HepG2 (cell line): ENCODE measurements around the gene BRD2. TPM values are rescaled to one million over a fixed set of nuclear protein-coding genes. Genes with fewer than 3 reads are reported as not detected.
A peak's percentile ranks its signal among the peaks of the same experiment; 100 is the strongest.

Experiments
- MED1 ChIP-seq: sonication (generic); formaldehyde crosslinking; IDR thresholded peaks from 2 replicates; pipeline ENCODE4 v1.4.0; 2020; ENCODE audit warnings: missing genetic modification reagents
- MEIS2 ChIP-seq: sonication (generic); formaldehyde crosslinking; IDR thresholded peaks from 2 replicates; pipeline ENCODE4 v1.9.0; 2021; ENCODE audit warnings: mild to moderate bottlenecking, missing genetic modification reagents
- NFE2L1 ChIP-seq: sonication (generic); formaldehyde crosslinking; IDR thresholded peaks from 2 replicates; pipeline ENCODE4 v1.4.0; 2020; ENCODE audit warnings: missing genetic modification reagents, mild to moderate bottlenecking, borderline replicate concordance
- RAD51 ChIP-seq: fragments of 450-650 bp; IDR thresholded peaks from 2 replicates; pipeline ENCODE4 v1.6.1; 2016; ENCODE audit warnings: borderline replicate concordance
- SMC3 ChIP-seq: IDR thresholded peaks from 2 replicates; pipeline ENCODE4 v1.6.1; 2011; ENCODE audit warnings: low read length, improper control_type of control experiment
- WIZ ChIP-seq: sonication (generic); formaldehyde crosslinking; IDR thresholded peaks from 2 replicates; pipeline ENCODE4 v1.5.1; 2020; ENCODE audit warnings: mild to moderate bottlenecking, missing genetic modification reagents
- ZC3H13 ChIP-seq: sonication (generic); formaldehyde crosslinking; IDR thresholded peaks from 2 replicates; pipeline ENCODE4 v1.8.1; 2023; ENCODE audit warnings: mild to moderate bottlenecking, missing genetic modification reagents, moderate library complexity
- ZNF557 ChIP-seq: sonication (generic); formaldehyde crosslinking; IDR thresholded peaks from 2 replicates; pipeline ENCODE4 v1.4.0; 2020; ENCODE audit warnings: missing genetic modification reagents
- ZSCAN20 ChIP-seq: sonication (generic); formaldehyde crosslinking; IDR thresholded peaks from 2 replicates; pipeline ENCODE4 v1.4.0; 2020; ENCODE audit warnings: missing genetic modification reagents, mild to moderate bottlenecking, borderline replicate concordance
- ZSCAN21 ChIP-seq: sonication (generic); formaldehyde crosslinking; IDR thresholded peaks from 2 replicates; pipeline ENCODE4 v1.8.0; 2022; ENCODE audit warnings: mild to moderate bottlenecking, missing genetic modification reagents, moderate library complexity, borderline replicate concordance
- polyA plus RNA-seq, 8 experiments: library from polyadenylated mRNA; depleted of rRNA in 3 of 8; stranded (reverse) in 7 of 8; unstranded in 1 of 8; fragments of >200 nt; fragmentation: Illumina TruSeq in 4 of 8; extraction: Trizol in 4 of 8; gene quantifications; 2 replicates each; pipeline versions ENCODE4 v1.2.1 to v1.2.3, GENCODE V29; 2011 to 2016; ENCODE audit warnings: low read depth in 4 of 8, missing spikeins in 1 of 8, mixed read lengths in 1 of 8; ENCODE audit not compliant: insufficient read depth in 1 of 8
- total RNA-seq, 5 experiments: library from RNA; depleted of rRNA; stranded (reverse); fragments of >200 nt; fragmentation: Illumina TruSeq; extraction: Trizol; gene quantifications; 2 replicates each; pipeline ENCODE4 v1.2.3, GENCODE V29; 2016; ENCODE audit warnings: low read depth in 1 of 5
- TF ChIP-seq, protein P1 (sequence below): sonication (generic); formaldehyde crosslinking; IDR thresholded peaks from 2 replicates; pipeline ENCODE4 v1.4.0; 2020; ENCODE audit warnings: mild to moderate bottlenecking, missing genetic modification reagents
- TF ChIP-seq, protein P2 (sequence below): sonication (generic); formaldehyde crosslinking; IDR thresholded peaks from 2 replicates; pipeline ENCODE4 v1.8.0; 2022; ENCODE audit warnings: mild to moderate bottlenecking, missing genetic modification reagents
- TF ChIP-seq, protein P3 (sequence below): sonication (generic); formaldehyde crosslinking; IDR thresholded peaks from 2 replicates; pipeline ENCODE4 v1.9.0; 2022; ENCODE audit warnings: missing genetic modification reagents, mild to moderate bottlenecking, borderline replicate concordance
- TF ChIP-seq, protein P4 (sequence below): sonication (generic); formaldehyde crosslinking; conservative IDR thresholded peaks from 2 replicates; pipeline ENCODE4 v1.8.1; 2023; ENCODE audit warnings: missing genetic modification reagents
- TF ChIP-seq, protein P5 (sequence below): sonication (generic); formaldehyde crosslinking; IDR thresholded peaks from 2 replicates; pipeline ENCODE4 v1.4.0; 2020; ENCODE audit warnings: mild to moderate bottlenecking, missing genetic modification reagents

BRD2 gene
- total and polyA plus RNA-seq, 2 of the 13 experiments (the other 11 are each of a cell fraction or from before 2014, with no cell fraction given), result 143 to 202 TPM

DNA sequence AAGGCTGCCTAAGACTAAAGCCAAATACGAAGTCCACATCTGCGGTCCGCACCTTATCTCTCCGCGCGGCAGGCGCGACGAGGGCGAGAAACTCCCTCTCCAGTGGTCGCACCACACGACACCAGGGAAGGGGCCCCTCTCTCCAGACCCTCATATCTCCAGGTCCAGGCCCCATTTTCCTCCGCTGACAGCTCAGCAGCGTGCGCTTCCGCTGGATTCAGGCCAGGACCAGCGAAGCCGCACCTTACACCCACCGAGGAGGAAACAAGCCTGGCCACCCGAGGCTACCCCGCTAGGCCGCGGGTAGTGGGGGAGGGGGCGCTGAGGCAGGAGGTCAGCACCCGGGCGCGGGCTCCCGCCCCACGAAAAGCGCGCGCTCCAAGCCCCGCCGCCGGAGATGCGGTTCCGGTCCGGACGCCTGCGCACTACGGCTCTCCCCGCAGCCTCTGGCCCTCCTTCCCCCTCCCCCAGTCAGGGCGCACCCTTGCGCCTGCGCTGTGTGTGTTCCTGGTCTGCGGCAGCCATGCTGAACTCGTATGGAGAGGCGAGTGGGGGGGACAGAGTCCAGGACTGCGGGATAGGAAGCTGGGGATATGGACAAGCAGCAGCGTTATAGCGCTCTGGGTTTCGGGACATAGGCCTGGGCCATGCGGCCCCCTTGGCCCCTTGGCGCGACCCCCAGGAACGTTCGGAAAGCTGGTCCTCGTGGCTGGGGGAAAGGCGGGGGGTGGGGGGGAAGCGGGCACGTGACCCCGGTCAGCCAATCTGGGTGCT lies at the start of gene BRD2 (continued):
- TF ChIP-seq, protein P1, sequence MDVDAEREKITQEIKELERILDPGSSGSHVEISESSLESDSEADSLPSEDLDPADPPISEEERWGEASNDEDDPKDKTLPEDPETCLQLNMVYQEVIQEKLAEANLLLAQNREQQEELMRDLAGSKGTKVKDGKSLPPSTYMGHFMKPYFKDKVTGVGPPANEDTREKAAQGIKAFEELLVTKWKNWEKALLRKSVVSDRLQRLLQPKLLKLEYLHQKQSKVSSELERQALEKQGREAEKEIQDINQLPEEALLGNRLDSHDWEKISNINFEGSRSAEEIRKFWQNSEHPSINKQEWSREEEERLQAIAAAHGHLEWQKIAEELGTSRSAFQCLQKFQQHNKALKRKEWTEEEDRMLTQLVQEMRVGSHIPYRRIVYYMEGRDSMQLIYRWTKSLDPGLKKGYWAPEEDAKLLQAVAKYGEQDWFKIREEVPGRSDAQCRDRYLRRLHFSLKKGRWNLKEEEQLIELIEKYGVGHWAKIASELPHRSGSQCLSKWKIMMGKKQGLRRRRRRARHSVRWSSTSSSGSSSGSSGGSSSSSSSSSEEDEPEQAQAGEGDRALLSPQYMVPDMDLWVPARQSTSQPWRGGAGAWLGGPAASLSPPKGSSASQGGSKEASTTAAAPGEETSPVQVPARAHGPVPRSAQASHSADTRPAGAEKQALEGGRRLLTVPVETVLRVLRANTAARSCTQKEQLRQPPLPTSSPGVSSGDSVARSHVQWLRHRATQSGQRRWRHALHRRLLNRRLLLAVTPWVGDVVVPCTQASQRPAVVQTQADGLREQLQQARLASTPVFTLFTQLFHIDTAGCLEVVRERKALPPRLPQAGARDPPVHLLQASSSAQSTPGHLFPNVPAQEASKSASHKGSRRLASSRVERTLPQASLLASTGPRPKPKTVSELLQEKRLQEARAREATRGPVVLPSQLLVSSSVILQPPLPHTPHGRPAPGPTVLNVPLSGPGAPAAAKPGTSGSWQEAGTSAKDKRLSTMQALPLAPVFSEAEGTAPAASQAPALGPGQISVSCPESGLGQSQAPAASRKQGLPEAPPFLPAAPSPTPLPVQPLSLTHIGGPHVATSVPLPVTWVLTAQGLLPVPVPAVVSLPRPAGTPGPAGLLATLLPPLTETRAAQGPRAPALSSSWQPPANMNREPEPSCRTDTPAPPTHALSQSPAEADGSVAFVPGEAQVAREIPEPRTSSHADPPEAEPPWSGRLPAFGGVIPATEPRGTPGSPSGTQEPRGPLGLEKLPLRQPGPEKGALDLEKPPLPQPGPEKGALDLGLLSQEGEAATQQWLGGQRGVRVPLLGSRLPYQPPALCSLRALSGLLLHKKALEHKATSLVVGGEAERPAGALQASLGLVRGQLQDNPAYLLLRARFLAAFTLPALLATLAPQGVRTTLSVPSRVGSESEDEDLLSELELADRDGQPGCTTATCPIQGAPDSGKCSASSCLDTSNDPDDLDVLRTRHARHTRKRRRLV, result peak; percentile 62
- TF ChIP-seq, protein P2, sequence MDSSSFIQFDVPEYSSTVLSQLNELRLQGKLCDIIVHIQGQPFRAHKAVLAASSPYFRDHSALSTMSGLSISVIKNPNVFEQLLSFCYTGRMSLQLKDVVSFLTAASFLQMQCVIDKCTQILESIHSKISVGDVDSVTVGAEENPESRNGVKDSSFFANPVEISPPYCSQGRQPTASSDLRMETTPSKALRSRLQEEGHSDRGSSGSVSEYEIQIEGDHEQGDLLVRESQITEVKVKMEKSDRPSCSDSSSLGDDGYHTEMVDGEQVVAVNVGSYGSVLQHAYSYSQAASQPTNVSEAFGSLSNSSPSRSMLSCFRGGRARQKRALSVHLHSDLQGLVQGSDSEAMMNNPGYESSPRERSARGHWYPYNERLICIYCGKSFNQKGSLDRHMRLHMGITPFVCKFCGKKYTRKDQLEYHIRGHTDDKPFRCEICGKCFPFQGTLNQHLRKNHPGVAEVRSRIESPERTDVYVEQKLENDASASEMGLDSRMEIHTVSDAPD (CRISPR knock-in tag), result 0 out of 2 replicates have a peak, but pooled peaks have one; percentile 81
- TF ChIP-seq SMC3, result no peak; the same call in 1 of the 2 replicates
- TF ChIP-seq ZNF557, result peak; percentile 88; the same call in 1 of the 2 replicates
- TF ChIP-seq NFE2L1 (CRISPR knock-in tag), result no peak
- TF ChIP-seq MED1 (CRISPR knock-in tag), result peak; percentile 84
- TF ChIP-seq, protein P3, sequence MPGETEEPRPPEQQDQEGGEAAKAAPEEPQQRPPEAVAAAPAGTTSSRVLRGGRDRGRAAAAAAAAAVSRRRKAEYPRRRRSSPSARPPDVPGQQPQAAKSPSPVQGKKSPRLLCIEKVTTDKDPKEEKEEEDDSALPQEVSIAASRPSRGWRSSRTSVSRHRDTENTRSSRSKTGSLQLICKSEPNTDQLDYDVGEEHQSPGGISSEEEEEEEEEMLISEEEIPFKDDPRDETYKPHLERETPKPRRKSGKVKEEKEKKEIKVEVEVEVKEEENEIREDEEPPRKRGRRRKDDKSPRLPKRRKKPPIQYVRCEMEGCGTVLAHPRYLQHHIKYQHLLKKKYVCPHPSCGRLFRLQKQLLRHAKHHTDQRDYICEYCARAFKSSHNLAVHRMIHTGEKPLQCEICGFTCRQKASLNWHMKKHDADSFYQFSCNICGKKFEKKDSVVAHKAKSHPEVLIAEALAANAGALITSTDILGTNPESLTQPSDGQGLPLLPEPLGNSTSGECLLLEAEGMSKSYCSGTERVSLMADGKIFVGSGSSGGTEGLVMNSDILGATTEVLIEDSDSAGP, result peak; percentile 95
- peak; percentile 71 for TF ChIP-seq RAD51
- TF ChIP-seq MEIS2 (CRISPR knock-in tag), result no peak
- TF ChIP-seq ZSCAN21, result peak; percentile 98
- TF ChIP-seq, protein P4, sequence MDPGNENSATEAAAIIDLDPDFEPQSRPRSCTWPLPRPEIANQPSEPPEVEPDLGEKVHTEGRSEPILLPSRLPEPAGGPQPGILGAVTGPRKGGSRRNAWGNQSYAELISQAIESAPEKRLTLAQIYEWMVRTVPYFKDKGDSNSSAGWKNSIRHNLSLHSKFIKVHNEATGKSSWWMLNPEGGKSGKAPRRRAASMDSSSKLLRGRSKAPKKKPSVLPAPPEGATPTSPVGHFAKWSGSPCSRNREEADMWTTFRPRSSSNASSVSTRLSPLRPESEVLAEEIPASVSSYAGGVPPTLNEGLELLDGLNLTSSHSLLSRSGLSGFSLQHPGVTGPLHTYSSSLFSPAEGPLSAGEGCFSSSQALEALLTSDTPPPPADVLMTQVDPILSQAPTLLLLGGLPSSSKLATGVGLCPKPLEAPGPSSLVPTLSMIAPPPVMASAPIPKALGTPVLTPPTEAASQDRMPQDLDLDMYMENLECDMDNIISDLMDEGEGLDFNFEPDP (CRISPR knock-in tag), result no peak
- TF ChIP-seq WIZ, result peak; percentile 83
- TF ChIP-seq ZSCAN20 (CRISPR knock-in tag), result peak; percentile 94; the same call in 1 of the 2 replicates
- TF ChIP-seq, protein P5, sequence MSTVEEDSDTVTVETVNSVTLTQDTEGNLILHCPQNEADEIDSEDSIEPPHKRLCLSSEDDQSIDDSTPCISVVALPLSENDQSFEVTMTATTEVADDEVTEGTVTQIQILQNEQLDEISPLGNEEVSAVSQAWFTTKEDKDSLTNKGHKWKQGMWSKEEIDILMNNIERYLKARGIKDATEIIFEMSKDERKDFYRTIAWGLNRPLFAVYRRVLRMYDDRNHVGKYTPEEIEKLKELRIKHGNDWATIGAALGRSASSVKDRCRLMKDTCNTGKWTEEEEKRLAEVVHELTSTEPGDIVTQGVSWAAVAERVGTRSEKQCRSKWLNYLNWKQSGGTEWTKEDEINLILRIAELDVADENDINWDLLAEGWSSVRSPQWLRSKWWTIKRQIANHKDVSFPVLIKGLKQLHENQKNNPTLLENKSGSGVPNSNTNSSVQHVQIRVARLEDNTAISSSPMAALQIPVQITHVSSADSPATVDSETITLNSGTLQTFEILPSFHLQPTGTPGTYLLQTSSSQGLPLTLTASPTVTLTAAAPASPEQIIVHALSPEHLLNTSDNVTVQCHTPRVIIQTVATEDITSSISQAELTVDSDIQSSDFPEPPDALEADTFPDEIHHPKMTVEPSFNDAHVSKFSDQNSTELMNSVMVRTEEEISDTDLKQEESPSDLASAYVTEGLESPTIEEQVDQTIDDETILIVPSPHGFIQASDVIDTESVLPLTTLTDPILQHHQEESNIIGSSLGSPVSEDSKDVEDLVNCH (CRISPR knock-in tag), result no peak
- peak; percentile 91 for TF ChIP-seq ZC3H13 (CRISPR knock-in tag)
